SK-N-SH treated with all-trans-retinoic acid at 6 μM for 48 hours (cell line): Measurements from ENCODE around the gene CDH6.

ENCODE experiments used
- SNAI2 ChIP-seq: fragments of 250-450 bp; sonication (Bioruptor Pico); IDR thresholded peaks from 2 replicates; pipeline ENCODE4 v1.5.0; 2020; ENCODE audit warnings: mild to moderate bottlenecking, moderate library complexity
- ZC3H10 ChIP-seq: fragments of 250-450 bp; sonication (Bioruptor Pico); IDR thresholded peaks from 2 replicates; pipeline ENCODE4 v1.5.1; 2021; ENCODE audit warnings: mild to moderate bottlenecking, moderate library complexity

GRCh38 chr5:31238497-31238896 is 45.0 kb downstream of the CDH6 start:
- no peak for TF ChIP-seq SNAI2
- TF ChIP-seq ZC3H10 (CRISPR knock-in tag) = no peak
